Measurements from ENCODE around the gene ANTXR2.

The ANTXR2 gene

GRCh38 chr4:80065601-80066000, 7.4 kb downstream of the ANTXR2 start:
- no peak for DNase-seq

GRCh38 chr4:80062527-80062926, 10.5 kb downstream of the ANTXR2 start:
- DNase-seq, result no peak

DNA sequence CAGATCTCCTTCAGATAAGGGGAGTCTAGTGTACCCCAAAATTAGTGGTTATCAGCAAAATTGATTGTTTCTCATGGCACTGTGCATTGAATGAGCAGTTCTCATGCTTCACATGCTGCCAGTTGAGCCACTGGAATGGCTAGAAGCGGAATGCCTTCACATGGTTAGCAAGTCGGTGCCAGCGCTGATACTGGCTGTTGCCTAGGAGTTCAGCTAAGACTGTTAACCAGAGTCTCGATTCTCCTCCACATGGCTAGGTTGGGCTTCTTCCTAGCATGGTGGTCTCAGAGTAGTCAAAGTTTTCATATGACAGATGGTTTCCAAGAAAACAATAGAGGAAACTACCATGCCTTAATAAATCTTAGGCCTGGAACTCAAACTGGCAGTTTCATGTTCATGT, 12.2 kb downstream of the ANTXR2 start:
- no peak for DNase-seq

GRCh38 chr4:80058740-80059139, 14.3 kb downstream of the ANTXR2 start:
- peak; percentile 99 for DNase-seq

DNA sequence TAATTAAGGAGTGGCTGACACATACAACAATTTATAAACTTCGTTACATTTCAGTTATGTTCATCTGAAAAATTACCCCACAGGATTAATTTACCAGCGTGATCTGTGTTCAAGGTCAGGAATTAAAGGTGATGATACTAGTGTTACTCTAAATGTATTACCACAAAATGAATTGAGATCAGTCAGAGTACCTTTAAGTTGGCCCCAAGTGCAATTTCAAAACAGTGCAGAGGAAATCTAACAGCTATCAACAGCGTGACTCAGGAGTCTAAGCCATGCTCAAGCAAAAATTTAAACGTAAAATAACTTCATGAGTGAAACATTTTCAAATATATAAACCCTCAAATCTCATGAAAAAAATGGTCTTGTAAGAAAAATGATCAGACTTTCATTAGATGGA, 18.7 kb downstream of the ANTXR2 start:
- no peak for DNase-seq

GRCh38 chr4:80053140-80053910, 19.7 kb downstream of the ANTXR2 start:
- no peak for DNase-seq

- DNase-seq, result no peak
Measured at GRCh38 chr4:80049813-80050534, 23.1 kb downstream of the ANTXR2 start.

- DNase-seq, result no peak
Measured at GRCh38 chr4:80049402-80049801, 23.6 kb downstream of the ANTXR2 start.

DNA sequence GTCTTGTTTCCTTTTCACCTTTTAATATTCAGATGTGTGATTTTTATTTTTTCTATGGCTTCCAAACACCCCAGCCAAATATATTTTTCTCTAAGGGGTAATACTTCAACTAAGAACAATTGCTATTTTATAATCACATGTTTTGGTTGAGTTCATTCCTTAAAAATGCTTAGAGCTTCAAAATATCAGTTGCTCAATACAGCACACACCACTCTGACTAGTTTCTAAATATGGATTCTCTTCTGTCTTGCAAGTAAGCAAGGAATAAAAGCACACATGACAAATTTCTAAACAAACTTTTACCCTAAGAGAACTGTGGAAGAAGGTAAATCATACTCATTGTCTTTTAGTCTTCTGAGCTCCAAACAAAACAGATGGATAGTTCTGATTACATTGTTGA, 27.2 kb downstream of the ANTXR2 start:
- no peak for DNase-seq

DNA sequence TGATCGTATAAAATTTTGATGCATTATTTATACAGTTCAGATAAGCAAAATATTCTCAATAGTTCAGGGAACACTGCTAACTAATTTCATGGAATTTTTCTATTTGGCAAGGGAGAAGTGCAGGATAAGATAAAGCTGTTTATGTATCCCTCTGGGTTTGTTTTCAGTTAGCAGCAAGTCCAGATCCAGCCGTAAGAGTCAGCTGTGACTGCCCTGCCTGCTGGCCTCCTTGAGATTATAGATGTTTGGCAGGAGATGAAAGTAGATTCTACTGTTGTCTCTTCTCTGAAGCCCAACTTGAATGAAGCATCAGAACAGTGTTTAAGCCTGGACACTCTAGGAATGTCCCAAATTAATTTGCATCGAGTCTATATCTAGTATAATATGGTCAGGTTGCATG, 29.5 kb downstream of the ANTXR2 start:
- no peak for DNase-seq

DNA sequence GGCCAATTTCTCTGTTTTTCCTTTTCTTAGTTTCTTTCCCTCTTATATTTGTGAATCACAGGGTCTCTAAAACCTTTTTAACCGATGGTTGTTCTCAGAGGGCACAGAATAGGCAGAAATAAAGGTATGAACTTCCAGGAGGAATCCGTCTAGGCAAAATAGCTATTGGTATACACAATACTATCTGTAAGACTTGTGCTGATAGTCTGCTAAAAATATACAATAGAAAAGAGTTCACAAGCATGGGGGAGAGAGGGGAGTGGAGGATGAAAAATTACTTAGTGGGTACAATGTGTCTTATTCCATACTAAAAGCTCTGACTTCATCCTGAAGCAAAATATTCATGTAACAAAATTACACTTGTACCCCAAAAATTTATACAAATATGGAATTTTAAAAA, 30.2 kb downstream of the ANTXR2 start:
- no peak for DNase-seq

DNA sequence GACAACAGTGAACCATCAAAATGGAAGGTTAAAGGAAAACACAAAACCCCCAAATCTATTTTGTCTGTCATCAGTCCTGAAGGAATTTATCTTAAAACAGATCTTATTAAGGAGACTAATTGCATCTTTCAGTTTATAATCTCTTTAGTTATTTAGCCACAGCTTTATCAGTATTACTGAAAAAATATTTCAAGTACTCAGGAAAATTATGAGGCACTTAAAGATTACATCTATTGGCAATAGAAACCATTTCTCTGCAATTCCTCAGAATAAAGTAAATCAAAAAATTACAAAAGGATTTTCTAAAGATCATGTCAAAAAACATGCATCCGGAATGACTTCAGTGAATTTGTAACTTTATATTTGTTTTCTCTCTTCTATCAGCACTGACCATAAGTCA, 35.2 kb downstream of the ANTXR2 start:
- no peak for DNase-seq

DNA sequence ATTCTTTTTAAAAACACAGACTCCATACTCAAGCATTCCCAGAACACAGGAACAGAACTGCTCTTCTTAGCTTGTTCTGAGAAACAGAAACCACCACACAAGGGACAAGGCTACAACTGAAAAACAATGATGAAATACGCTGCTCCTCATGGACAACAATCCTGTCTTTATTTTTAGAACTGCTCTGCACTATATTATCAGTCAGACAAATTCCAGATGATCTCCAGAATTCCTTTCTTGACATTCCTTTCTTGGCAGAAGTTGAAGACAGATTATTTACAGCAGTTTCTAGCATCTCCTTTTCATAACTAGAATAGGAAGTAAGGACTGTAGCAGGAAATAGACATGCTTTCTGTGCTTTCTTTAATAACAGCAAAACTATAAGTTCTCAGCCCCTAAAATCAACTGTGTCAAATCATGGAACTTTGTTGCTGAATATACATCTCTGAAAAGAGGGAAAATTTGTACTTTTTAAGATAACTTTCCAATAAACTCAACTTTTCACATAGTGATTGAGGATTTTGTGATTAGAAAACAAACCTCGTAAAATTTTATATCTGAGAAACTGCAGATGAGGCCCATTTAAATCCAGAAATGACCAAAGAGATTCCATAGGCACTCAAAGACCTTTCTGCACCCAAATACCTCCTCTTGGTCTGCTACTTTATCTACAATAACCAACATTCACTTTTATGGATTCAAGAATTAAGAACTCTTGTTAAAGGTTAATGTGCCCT, 35.9 kb downstream of the ANTXR2 start:
- DNase-seq, result peak in 1 of 2 experiments; percentile 42

DNA sequence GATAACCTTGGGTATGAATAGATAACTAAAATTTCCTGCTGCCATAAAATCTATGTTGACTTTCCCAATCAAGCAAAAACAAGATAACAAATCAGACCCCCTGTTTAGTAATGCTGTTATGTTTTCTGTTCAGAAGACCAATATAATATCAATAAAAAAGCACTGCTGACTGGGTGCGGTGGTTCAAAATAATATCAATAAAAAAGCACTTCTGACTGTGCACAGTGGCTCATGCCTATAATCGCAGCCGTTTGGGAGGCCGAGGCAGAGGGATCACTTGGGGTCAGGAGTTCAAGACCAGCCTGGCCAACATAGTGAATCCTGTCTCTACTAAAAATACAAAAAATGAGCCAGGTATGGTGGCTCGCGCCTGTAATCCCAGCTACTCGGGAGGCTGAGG, 36.7 kb downstream of the ANTXR2 start:
- DNase-seq, result no peak

DNA sequence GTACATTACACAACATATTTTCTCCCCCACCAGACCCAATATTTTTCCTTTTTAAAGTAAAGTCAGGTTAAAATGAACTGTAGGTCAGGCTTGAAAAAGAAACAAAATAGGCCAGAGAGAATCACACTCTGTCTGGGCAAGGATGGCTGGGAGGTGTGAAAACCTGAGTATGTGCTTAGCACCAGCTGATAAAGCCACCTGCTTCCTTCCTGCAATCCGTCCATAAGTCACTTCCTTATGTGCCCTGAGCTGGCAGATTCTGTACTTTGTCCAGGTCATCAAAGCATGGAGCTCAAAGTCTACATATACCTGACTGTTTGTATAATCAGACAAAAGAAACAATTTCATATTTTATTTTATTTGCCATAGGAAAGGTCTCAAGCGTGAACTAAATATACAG, 37.7 kb downstream of the ANTXR2 start:
- DNase-seq, result peak; percentile 11 to 28

DNA sequence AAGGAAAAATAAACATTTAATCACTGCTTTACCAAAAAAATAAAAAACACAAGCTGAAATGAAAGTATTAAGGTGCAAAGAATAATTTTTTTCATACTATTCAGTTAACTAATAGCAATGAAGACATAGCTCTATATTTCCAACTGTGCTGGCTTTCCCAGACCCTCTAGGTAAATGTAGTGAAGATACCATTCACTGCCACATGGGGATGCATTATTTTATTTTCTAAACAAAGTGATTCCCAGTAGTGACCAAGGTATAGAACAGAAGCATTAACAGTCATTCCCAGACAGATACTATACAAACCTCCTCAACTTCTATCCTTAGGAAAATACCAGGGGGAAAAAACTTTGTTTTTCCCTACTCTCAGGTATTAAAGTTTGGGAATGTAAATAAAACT, 39.4 kb downstream of the ANTXR2 start:
- DNase-seq, result no peak

DNA sequence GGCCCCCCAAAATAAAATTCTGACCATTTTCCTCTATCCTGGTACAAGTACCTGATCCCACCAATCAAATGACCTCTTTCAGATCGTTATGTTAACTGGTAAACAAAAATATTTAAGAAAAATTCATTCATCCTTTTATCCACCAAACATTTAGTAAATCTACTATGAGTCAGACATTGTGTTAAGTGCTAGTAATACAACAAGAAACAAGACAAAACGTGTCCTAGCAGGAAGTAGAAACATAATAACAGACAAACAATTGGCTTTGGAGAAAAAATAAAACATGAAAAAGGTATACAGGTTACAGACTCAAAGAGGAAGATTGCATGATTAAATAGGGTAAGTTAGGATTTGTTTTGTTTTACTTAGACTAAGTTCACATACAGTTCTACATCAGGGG, 43.7 kb downstream of the ANTXR2 start:
- no peak for DNase-seq

GRCh38 chr4:80027611-80028010, 45.4 kb downstream of the ANTXR2 start:
- no peak for DNase-seq

DNA sequence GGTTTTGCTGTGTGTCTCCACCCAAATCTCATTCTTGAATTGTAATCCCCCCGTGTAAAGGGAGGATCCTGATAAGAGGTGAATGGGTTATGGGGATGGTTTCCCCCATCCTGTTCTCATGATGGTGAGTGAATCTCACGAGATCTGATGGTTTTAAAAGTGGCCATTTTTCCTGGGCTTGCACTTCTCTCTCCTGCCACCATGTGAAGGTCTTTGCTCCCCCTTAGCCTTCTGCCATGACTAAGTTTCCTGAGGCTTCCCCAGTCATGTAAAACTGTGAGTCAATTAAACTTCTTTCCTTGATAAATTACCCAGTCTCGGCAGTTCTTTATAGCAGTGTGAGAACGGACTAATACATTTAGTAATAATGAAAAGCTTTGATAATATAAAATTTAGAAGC, 46.9 kb downstream of the ANTXR2 start:
- DNase-seq, result no peak

- DNase-seq, result no peak
Measured at GRCh38 chr4:80024335-80024734, 48.7 kb downstream of the ANTXR2 start.

- DNase-seq, result no peak
Measured at GRCh38 chr4:80022282-80022681, 50.7 kb downstream of the ANTXR2 start.

DNA sequence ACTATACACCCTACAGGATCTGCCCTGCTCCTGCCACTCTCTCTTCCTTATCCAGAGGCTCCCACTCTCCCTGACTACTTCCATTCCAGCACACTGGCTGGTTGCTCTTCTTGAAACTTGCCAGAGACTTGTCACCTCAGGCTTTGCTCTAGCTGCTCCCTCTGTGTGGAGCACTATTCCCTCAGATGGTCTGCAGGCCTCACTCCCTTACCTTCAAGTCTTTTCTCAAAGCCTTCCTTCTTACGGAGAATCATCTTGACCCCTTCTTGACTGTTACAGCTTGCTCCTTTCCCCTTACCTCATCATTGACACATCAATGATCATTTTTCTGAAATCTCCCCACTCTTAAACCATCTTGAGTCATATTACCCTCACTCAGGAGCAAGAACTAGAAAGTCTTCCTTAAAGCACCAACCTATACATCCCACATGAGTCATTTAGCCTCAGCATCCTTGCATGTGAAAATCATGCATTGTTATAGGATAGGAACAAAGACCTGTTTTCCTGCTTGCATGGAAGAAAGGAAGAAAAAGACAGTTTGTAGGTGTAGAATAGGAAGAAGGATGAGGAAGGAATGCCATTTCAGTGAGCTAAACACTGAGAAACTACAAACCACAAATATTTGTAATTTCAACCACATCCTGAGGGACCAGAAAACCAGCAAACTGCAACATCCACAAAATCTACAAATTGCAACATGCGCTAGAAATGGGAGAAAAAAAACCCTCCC, 55.7 kb downstream of the ANTXR2 start:
- DNase-seq, result peak; percentile 86 to 91

GRCh38 chr4:80016506-80016905, 56.5 kb downstream of the ANTXR2 start:
- DNase-seq, result no peak

Measured in AML-193 (cell line).